Ishikawa (cell line): ENCODE data around the gene OR2W1.

Source experiments
- CEBPB ChIP-seq: IDR thresholded peaks from 2 replicates; pipeline ENCODE4 v1.6.1; 2012
- CREB1 ChIP-seq: IDR thresholded peaks from 2 replicates; pipeline ENCODE4 v1.6.1; 2012; ENCODE audit warnings: low read depth
- EGR1 ChIP-seq: IDR thresholded peaks from 2 replicates; pipeline ENCODE4 v1.6.1; 2012
- EP300 ChIP-seq: IDR thresholded peaks from 2 replicates; pipeline ENCODE4 v1.6.1; 2012; ENCODE audit warnings: borderline replicate concordance
- FOXM1 ChIP-seq: IDR thresholded peaks from 2 replicates; pipeline ENCODE4 v1.6.1; 2012; ENCODE audit warnings: low read depth, borderline replicate concordance
- NFIC ChIP-seq: IDR thresholded peaks from 2 replicates; pipeline ENCODE4 v1.6.1; 2012
- RAD21 ChIP-seq: IDR thresholded peaks from 2 replicates; pipeline ENCODE4 v1.6.1; 2012; ENCODE audit warnings: low read depth
- TAF1 ChIP-seq: IDR thresholded peaks from 2 replicates; pipeline ENCODE4 v1.6.1; 2012; ENCODE audit warnings: low read depth, mild to moderate bottlenecking
- TCF12 ChIP-seq: IDR thresholded peaks from 2 replicates; pipeline ENCODE4 v1.6.1; 2012; ENCODE audit warnings: low read depth
- TEAD4 ChIP-seq: IDR thresholded peaks from 2 replicates; pipeline ENCODE4 v1.6.1; 2012
- USF1 ChIP-seq: IDR thresholded peaks from 2 replicates; pipeline ENCODE4 v1.6.1; 2012
- YY1 ChIP-seq: IDR thresholded peaks from 2 replicates; pipeline ENCODE4 v1.6.1; 2012; ENCODE audit warnings: low read depth
- ZBTB7A ChIP-seq: IDR thresholded peaks from 2 replicates; pipeline ENCODE4 v1.6.1; 2012; ENCODE audit warnings: low read depth
- TF ChIP-seq, protein P1 (sequence below): IDR thresholded peaks from 2 replicates; pipeline ENCODE4 v1.6.1; 2012
- TF ChIP-seq, protein P2 (sequence below): IDR thresholded peaks from 2 replicates; pipeline ENCODE4 v1.6.1; 2012; ENCODE audit warnings: low read depth, mild to moderate bottlenecking

OR2W1 gene

DNA sequence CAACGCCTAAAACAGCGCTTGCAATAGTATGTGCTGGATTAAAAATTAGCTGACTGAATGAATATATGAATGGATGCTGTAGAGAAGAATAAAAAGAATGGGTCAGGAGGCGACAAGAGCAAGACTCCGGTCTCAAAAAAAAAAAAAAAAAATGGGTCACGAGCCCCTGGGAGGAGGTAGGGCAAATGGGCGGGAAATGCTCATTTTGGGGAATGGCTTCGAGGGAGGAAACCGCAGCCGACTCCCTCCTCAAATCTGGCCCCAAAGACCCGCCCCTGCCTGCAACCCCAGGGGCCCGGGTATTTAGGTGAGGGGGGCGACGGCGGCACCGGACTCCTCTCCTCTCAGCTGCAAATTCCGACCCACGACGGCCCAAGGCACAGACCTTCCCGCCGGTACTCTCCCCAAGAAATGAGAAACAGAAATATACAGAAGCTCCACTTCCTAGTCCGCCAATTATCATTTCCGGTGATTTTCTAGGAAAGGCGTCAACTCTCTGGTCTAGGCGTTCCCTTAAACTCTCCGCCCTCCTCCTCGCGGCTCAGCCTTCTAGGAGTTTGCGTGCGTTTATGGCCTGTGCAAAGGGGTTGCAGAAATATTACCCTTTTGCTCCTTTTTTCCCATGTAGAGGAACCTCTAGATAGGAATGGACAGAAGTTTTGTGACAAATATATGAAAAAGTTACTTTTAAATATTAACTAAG is 39.6 kb downstream of the OR2W1 start, which contains the start of gene ZNF311:
Gene ZNF311 (minus strand): TSS at position 133 of the 703 bp plus-strand sequence. CDS start 1,361 bp downstream, outside the sequence.
- TF ChIP-seq FOXM1 (no peak), USF1 (no peak), CREB1 (no peak), TCF12 (no peak), EGR1 (no peak), NFIC (no peak), RAD21 (no peak), ZBTB7A (no peak), CEBPB (no peak), TAF1 (no peak), YY1 (no peak), TEAD4 (no peak), EP300 (no peak)
- TF ChIP-seq, protein P1, sequence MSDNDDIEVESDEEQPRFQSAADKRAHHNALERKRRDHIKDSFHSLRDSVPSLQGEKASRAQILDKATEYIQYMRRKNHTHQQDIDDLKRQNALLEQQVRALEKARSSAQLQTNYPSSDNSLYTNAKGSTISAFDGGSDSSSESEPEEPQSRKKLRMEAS, result no peak
- TF ChIP-seq, protein P2, sequence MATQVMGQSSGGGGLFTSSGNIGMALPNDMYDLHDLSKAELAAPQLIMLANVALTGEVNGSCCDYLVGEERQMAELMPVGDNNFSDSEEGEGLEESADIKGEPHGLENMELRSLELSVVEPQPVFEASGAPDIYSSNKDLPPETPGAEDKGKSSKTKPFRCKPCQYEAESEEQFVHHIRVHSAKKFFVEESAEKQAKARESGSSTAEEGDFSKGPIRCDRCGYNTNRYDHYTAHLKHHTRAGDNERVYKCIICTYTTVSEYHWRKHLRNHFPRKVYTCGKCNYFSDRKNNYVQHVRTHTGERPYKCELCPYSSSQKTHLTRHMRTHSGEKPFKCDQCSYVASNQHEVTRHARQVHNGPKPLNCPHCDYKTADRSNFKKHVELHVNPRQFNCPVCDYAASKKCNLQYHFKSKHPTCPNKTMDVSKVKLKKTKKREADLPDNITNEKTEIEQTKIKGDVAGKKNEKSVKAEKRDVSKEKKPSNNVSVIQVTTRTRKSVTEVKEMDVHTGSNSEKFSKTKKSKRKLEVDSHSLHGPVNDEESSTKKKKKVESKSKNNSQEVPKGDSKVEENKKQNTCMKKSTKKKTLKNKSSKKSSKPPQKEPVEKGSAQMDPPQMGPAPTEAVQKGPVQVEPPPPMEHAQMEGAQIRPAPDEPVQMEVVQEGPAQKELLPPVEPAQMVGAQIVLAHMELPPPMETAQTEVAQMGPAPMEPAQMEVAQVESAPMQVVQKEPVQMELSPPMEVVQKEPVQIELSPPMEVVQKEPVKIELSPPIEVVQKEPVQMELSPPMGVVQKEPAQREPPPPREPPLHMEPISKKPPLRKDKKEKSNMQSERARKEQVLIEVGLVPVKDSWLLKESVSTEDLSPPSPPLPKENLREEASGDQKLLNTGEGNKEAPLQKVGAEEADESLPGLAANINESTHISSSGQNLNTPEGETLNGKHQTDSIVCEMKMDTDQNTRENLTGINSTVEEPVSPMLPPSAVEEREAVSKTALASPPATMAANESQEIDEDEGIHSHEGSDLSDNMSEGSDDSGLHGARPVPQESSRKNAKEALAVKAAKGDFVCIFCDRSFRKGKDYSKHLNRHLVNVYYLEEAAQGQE, result no peak

DNA sequence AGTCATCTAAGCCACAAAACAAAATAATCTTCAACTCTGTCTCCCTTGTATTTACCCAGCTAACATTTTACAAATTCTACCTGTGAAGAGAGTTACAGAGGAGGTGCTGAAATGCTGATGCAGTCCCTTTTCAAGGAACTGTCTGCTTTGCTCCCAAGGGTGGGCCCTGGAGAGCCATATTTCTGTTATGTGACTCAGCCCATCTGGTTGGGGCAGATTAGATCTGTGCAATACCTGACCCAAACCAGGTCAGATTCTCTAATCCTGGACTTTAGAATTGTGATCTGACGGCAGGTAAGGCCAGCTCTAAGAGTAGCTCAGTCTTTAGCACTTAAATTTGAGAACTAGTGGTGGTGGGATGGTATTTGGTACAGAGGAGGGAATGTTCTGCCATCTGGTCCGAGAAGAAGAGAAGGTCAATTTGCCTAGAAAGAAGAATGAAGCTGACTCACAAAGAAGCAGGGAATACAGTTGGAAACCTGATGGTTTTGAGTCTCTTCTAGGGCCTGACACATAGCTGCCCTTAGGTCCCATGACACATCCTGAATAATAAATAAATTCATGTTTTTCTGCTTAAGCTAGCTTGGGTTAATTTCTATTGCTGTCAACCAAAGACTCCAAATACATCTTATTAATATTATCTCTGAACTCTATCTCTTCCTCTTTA is 48.0 kb downstream of the OR2W1 start:
- TF ChIP-seq EGR1, result no peak
- TF ChIP-seq TAF1, result no peak
- no peak for TF ChIP-seq FOXM1
- TF ChIP-seq EP300, result no peak
- TF ChIP-seq NFIC, result no peak
- no peak for TF ChIP-seq RAD21
- TF ChIP-seq, protein P1, result no peak
- no peak for TF ChIP-seq CREB1
- TF ChIP-seq ZBTB7A, result no peak
- no peak for TF ChIP-seq USF1

DNA sequence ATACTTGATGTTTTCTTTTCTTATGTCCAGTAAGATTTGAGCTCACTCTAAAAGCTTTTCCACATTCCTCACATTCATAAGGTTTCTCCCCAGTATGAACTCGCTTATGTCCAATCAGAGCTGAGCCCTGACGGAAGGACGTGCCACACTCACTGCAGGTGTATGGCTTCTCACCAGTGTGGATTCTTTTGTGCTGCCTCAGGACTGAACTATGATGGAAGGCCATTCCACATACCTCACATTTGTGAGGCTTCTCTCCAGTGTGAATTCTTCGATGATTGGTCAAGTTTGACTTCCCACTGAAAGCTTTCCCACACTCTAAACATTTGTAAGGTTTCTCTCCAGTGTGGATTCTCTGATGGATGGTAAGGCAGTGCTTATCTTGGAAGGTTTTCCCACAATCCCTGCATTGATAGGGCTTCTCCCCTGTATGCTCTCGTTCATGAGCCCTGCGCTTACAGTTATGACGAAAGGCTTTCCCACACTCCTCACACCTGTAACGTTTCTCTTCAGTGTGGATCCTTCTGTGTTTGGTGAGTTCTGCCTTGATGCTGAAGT is 49.8 kb downstream of the OR2W1 start:
- no peak for TF ChIP-seq CREB1
